Fibroblast of skin of back (primary cell): Measurements from ENCODE around the gene TUBB3.
"Not testable (repeated sequence)": the region's sequence is repeated elsewhere in the genome, so short reads cannot be mapped to it uniquely, and the experiment has no call there.

Experiments
- DNase-seq: peaks from one replicate; pipeline ENCODE4 v3.0.0-alpha.2; 2013

TUBB3 gene

GRCh38 chr16:89918453-89919347 is 4.4 kb upstream of the TUBB3 start, which contains the start of gene MC1R:
TSS of gene MC1R (plus strand) at chr16:89918862. CDS start at chr16:89919259, 397 bp downstream.
- DNase-seq, result peak; percentile 62

DNA sequence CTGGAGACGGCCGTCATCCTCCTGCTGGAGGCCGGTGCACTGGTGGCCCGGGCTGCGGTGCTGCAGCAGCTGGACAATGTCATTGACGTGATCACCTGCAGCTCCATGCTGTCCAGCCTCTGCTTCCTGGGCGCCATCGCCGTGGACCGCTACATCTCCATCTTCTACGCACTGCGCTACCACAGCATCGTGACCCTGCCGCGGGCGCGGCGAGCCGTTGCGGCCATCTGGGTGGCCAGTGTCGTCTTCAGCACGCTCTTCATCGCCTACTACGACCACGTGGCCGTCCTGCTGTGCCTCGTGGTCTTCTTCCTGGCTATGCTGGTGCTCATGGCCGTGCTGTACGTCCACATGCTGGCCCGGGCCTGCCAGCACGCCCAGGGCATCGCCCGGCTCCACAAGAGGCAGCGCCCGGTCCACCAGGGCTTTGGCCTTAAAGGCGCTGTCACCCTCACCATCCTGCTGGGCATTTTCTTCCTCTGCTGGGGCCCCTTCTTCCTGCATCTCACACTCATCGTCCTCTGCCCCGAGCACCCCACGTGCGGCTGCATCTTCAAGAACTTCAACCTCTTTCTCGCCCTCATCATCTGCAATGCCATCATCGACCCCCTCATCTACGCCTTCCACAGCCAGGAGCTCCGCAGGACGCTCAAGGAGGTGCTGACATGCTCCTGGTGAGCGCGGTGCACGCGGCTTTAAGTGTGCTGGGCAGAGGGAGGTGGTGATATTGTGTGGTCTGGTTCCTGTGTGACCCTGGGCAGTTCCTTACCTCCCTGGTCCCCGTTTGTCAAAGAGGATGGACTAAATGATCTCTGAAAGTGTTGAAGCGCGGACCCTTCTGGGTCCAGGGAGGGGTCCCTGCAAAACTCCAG is 3.4 kb upstream of the TUBB3 start:
- no peak for DNase-seq

DNA sequence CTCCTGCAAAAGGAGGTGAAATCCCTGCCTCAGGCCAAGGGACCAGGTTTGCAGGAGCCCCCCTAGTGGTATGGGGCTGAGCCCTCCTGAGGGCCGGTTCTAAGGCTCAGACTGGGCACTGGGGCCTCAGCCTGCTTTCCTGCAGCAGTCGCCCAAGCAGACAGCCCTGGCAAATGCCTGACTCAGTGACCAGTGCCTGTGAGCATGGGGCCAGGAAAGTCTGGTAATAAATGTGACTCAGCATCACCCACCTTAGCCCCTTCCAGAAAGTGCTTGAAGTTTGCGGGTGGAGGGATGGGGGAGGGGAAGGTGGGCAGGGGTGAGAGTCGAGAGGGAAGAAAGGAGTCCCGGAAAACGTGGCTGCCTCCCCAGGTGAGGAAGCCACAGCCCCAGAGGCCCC is 2.4 kb upstream of the TUBB3 start:
- peak; percentile 22 for DNase-seq

DNA sequence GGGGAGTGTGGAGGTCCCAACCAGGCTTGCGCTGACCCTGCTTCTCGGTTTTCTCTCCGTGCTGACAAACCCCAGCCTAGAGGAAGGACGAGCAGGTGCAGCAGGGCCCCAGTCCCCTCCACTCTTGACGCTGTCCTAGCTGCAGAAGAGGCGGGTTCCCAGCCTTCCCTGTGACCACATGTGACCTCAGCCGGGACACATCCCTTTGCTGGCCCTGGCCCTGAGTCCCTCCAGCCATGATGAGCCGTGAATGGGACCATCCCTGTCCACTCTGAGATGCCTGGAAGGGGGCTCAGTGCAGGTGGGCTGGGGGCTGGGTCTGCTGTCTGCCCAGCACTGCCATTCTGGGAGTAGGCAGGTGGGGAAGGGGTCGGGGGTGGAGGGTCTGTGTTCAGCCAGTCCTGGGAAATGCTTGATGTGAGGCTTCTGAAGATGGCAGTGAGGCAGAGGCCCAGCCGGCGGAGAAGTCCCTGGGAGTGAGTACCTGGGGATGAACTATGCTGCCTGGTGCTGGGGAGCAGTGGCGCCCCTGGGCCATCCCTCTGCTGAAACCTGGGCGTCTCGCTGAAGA is 1.9 kb upstream of the TUBB3 start:
- no peak for DNase-seq

DNA sequence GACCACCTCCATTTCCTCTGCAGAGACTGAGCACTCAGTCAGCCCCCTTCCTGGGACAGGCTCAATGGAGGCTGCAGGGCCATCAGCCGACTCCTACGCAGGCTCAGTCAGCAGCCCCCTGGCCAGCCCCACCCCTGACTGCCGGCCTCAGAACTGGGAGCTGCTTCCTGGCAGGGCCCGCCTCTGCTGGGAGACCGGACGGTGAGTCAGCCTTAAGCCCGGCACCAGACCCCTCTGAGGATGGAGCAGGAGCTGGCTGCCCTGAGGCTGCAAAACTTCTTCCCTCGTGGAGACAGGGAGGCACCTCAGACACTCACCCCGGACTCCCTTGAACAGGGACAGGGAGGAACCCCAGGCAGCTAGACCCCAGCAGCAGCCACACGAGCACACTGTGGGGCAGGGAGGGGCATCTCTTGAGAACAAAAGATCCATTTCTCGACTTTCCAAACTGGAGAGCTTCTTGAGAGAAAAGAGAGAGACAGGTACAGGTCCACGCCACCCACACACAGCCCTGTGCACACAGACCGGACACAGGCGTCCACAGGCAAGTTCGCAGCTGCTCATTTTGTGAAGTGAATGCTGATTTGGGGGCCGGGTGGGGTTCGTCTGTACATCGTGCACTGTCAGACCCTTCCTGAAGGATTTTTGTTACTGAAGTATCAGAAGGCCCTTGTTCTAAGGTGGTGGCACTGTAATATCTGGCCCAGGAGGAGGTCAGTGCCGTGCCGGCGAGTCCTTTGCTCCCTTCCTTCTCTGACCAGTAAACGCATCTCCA is 1.3 kb upstream of the TUBB3 start:
- peak; percentile 96 for DNase-seq

DNA sequence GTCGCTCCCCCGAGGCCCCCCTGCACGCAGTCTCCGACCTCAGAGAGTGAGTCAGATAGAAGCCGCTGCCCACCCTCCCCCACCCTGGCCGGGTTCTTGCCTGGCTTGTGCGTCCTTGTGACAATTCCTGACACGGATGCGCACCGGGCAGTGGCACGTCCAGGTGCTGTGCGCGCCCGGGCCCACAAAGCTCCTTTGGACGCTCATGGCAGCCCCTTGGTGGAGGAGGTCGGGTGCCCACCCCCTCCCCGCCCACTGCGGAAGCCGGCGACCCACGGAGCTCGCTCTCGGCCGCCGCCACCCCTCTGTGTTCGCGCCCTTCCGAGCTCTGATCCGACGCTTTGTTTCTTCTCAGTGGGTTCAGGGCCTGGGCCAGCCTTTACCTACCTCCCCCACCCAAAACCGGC is 662 bp upstream of the TUBB3 start:
- peak; percentile 96 for DNase-seq

DNA sequence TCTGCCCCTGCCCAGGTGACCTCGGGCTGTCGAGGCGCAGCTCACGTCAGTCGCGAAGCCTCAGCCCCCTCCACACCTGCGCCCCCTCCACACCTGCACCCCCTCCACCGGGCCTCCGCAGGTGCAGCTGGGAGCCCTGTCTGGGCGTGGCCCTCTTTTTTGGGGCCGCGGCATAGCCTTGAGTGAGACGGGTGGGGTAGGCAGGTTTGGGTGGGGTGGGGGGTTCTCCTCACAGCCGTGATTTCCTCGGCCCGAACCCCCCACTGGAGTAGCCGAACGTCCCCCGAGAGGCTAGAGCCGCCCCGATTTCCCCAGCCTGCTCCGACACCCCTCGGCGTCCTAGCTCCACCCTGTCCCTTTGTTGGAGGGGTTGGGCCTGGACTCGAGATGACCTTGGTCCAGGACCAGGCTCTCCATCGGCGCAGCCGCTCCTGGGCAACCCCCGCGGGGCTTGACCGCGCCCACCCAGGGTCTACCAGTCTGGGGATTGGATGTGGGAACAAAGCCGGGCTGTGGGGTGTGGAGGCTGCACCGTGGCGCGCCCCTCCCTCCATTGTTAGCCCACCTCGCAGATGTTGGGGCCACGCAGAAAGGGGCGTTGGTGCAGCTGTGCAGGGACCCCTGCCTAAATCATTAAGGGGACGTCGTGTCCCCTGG is 626 bp downstream of the TUBB3 start:
- DNase-seq, result no peak

DNA sequence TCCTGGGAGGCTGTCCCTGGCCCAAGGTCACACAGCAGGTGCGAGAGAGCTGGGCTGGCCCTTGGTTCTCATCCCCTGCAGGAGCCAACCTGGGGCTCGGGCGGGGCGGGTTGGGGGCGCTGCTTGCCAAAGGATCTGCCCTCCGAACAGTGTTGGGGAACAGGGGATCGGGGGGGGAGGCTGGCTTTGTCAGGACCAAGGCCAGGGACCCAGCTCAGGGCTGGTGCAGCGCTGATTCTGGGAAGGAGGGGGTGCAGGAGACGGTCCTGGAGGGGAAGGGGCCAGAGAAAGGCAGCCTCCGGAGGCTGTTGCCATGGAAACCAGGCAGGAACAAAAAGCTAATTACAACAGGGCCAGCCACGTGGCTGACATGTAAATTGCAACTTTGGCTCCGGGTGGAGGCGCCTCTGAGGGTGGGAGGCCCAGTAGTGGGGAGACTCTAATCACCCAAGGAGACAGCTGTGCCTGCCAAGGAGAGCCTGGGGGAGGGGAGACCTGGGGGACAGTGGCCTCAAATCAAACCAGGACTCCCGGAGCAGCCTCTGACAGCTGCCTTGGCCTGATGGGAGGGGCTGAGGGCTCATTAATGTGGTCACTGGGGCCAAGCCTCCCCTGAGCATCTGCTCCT is 1.3 kb downstream of the TUBB3 start:
- peak; percentile 38 for DNase-seq

DNA sequence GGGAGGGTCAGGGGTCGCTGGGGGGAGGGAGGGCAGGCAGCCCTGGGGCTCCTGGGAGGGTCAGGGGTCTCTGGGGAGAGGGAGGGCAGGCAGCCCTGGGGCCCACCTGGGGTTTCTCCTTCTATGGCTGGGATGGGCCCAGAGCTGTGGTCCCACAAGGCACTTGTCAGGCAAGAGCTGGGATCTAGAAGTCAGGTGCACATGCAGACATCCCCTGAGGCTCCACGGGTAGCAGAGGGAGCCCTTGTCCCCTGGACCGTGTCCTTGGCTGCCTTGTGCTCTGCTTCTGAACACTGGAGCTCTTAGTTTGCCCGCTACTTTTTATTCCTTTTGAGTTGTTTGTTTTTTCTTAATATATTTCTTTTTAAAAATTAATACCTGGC is 1.8 kb downstream of the TUBB3 start:
- DNase-seq, result no peak

DNA sequence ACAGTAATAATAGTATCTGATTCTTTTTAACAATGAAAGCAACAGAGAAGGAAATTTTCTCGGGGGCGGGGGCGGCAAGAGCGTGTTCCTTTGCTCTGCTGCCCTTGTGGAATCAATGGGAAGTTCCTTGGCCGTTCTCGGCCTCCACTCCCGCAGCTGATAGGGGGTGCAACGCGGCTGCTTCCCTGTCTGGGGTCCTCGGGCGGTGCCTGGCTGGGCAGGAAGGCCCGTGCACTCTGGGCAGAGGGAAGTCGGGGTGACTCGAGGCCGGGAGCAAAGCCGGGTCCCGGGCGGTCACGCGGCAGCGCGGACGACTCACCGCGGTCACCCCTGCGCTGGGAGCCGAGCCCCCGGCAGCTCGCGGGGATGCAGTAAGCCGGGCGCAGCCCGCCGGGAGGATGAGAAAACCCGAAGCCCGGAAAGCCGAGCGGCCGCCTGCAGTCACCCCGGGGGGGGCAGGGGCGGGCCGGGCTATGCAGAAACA is 2.5 kb downstream of the TUBB3 start:
- peak; percentile 33 for DNase-seq

GRCh38 chr16:89931305-89931896 is 8.3 kb downstream of the TUBB3 start:
- DNase-seq, result no peak

DNA sequence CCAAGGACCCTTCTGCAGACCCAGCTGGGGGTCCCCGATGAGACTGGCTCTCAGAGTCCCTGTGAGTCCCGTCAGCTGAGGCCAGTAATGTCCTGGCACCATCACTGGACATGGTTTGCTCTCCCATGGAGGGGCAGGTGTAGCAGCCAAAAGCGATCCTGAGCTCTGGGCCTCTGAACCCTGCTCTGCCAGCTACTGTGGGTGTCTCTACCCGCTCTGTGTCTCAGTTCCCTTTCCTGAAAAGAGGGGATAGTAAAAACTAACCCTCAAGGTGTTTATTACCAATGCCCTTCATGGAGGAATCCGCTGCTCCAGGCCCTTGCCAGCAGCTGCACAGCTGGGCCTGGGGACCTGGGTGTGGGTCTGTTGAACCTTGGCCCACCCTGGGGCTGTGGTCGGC is 8.8 kb downstream of the TUBB3 start:
- DNase-seq, result no peak

- not testable (repeated sequence) for DNase-seq
These were observed 10.9 kb downstream of the TUBB3 start for GRCh38 chr16:89934019-89934418.

- DNase-seq, result no peak
These were observed 11.7 kb downstream of the TUBB3 start for GRCh38 chr16:89934611-89935553.

GRCh38 chr16:89935620-89936019 is 12.5 kb downstream of the TUBB3 start:
- not testable (repeated sequence) for DNase-seq

DNA sequence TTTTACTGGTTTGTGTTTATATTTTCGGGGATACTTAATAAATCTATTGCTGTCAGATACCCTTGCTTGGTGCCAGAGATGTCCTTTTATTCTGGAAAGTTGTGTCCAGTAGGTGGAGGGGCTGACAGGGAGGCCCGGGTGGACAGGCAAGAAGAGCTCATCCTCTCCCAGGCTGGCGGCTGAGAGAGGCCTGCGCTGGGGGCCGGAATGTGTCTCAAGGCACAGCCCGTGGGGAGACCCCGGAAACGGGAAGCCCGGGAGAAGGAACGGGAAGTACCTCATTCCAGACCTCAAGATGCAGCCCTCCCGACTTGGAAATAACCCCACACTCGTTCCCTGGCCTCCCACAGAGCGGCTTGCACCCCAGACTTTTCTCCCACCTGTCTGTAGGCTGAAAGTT is 12.9 kb downstream of the TUBB3 start:
- no peak for DNase-seq

- DNase-seq, result no peak
These were observed 13.4 kb downstream of the TUBB3 start for GRCh38 chr16:89936508-89936907.

- DNase-seq, result no peak
These were observed 13.8 kb downstream of the TUBB3 start for GRCh38 chr16:89936981-89937380.

DNA sequence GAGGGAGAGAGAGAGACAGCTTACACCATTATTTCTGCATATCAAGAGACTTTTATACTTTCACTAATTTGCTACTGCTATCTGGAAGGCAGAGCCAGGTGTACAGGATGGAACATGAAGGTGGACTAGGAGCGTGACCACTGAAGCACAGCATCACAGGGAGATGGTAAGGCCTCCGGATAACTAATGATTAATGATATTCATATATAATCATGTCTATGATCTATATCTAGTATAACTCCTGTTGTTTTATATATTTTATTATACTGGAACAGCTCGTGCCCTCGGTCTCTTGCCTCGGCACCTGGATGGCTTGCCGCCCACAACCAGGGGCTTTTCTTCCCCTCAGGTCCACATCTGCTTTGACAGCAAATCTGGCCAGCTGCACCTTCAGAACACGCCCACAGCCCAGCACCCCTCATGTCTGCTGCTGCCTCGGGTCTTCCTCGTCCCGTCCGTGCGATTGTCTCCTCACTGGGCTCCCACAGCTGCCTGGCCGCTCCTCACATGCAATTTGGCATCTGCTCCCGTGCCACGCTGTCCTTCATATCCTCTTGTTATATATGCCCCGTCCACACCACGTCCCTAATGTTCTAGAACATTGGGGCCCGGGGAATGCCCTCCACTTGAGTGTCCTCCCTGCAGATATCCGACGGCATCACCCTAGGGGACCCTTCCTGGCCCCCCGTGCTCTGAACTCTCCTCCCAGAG is 15.2 kb downstream of the TUBB3 start:
- no peak for DNase-seq
